ENCODE results near the gene GPER1.

Gene GPER1

DNA sequence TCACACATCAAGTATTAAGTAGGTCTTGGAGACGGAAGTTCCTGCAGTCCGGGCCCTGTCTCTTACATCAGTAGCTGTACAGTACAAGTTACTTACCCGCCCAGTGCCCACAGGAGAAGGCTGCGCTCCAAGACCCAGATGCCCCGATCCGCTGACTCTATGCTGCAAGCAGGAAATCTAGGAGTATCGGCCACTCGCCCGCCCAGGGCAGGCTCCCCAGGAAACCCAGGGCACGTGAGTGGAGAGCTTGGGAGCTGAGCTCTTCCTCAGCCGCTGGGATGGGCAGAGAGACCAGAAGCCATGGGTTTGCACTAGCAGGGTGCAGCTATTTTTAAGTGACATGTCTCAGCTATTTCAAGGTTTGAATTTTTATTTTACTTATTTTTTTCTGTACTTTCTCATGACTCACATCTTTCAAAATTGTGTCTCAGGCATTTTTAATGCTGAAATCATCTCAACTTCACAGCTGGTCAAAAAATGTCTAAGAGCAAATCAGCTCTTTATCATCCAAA, 1.9 kb upstream of the GPER1 start:
- DNase-seq (ENCODE audit: extremely low read depth, insufficient read length): no peak
- H3K27me3 ChIP-seq (replicated peaks; ENCODE audit: control insufficient read depth, insufficient read depth, low read length): no peaks in the 10 kb centered on the region
- H3K36me3 ChIP-seq (ENCODE audit: control insufficient read depth, insufficient read depth, low read length): peaks cover 2% of the 10 kb centered on the region
- H3K4me3 ChIP-seq (replicated peaks; ENCODE audit: low read depth, low read length): no peak overlapping the region
- no peak for TF ChIP-seq CTCF (IDR thresholded peaks at IDR 0.05; ENCODE audit: insufficient read depth, low read length, poor library complexity, severe bottlenecking)

DNA sequence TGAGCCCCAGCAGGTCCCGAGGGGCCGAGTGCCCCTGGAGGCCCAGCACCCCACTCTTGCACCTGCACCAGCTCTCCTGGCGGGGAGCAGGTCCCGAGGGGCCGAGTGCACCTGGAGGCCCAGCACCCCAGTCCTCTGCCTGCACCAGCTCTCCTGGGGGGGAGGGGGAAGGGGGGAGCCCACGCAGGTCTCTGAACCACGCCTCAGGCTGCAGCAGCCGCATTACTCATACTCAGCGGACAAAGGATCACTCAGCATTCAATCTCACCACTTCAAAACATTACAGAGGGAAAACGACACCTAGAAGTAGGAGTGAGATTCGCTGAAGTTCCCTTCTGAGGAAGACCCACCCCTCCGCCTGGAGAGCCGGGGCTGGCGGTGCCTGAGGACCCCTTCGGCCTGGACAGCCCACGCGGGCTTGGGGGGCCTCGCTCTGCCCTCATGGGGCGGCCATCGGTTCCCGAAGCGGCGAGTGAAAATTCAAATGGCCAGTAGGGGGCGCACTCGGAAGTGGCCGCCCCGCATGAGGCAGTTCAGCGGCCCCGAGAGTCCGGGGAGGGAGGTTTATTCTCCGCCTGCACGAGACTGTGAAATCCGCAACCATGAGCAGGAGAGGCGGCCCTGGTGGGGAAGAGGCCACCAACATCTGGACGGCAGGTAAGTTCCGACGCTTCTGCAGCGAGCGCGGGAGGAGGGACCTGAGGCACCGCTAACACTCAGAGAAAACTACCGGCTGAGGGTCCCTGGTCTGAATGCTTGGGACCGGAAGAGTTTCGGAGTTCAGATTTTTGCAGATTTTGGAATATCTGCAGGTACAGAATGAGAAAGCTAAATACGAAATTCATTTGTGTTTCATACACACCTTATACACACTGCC, 1.1 kb upstream of the GPER1 start:
- peak; percentile 87 for DNase-seq (ENCODE audit: extremely low read depth, insufficient read length)
- TF ChIP-seq CTCF (IDR thresholded peaks at IDR 0.05; ENCODE audit: insufficient read depth, low read length, poor library complexity, severe bottlenecking): peak; percentile 86
- peak overlapping the region; percentile 66 for H3K4me3 ChIP-seq (replicated peaks; ENCODE audit: low read depth, low read length)
- H3K36me3 ChIP-seq (ENCODE audit: control insufficient read depth, insufficient read depth, low read length): peaks cover 2% of the 10 kb centered on the region
- no peaks in the 10 kb centered on the region for H3K27me3 ChIP-seq (replicated peaks; ENCODE audit: control insufficient read depth, insufficient read depth, low read length)

DNA sequence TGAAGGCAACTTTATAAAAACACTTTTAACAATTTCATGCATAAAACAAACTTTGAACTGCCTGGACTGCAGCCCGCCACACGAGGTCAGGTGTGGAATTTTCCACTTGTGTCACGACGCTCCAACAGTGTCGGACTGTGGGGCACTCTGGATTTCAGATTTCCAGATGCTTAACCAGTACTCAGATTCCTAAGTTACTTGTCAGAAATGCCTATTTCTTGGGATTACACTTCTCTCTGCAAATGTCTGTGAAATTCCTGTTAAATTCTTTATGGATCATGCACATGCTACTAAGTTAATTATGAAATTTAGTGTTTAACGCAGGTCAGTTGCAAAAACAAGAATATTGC, 473 bp upstream of the GPER1 start:
- Histone ChIP-seq H3K4me3 (replicated peaks; ENCODE audit: low read depth, low read length) (peak overlapping the region; percentile 66), H3K36me3 (ENCODE audit: control insufficient read depth, insufficient read depth, low read length) (peaks cover 2% of the 10 kb centered on the region), H3K27me3 (replicated peaks; ENCODE audit: control insufficient read depth, insufficient read depth, low read length) (no peaks in the 10 kb centered on the region)
- DNase-seq (ENCODE audit: extremely low read depth, insufficient read length): no peak
- no peak for TF ChIP-seq CTCF (IDR thresholded peaks at IDR 0.05; ENCODE audit: insufficient read depth, low read length, poor library complexity, severe bottlenecking)

DNA sequence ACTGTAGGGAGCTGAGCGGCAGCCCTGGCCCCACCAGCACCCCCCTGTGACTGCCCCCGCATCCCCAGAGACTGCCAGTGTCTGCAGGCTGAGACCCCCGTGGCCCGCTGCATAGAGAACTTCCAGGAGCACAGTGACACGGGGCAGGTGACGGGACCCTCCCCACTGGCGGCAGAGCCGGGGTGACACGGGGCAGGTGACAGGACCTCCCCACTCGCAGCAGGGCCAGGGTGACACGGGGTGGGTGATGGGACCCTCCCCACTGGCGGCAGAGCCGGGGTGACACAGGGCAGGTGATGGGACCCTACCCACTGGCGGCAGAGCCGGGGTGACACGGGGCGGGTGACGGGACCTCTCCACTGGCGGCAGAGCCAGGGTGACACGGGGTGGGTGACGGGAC, 2.3 kb downstream of the GPER1 start:
- no peak for TF ChIP-seq CTCF (IDR thresholded peaks at IDR 0.05; ENCODE audit: insufficient read depth, low read length, poor library complexity, severe bottlenecking)
- H3K27me3 ChIP-seq (replicated peaks; ENCODE audit: control insufficient read depth, insufficient read depth, low read length): no peaks in the 10 kb centered on the region

DNA sequence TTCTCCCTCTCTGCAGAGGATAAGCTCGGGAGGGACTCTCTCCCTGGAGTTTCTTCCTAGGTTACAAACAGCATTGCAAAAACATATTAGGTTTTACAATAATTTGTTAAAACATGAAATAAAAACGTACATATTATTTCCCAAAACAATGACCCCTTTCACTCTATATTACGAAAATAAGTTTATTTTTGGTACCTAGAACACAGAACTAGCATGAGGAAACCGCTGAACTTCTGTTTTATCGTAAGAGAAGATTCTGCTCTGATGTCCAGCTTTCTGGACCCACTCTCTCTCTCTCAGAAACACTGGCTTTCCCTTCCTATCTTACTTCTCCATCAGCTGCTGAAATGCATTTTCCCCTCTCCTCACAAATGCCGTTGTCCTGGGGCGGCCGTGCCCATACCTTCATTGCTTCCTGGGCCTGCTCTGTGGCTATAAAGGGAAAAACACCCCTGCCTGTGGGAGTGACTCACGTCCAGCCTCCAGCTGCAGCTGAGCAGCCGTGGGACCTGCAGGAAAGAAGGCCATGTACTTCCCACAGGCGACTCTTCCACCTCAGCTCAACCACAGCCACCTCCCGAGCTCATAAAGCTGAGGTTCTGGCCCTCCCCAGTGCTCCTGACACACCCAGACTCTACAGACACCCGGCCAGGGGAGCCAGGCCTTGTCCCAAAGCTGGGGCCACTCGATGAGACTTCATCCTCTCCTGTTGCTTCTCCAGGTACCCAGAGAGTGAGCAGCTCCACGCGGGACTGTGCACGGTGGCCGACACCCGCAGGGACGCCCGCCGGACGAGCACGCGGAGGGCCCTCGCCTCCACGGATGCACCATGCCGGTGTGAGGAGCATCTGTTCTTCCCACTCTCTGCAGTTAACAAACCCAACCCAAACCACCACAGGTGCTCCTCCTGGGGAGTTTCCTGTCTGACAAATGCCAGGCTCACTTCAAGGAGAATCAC, 3.1 kb downstream of the GPER1 start:
- no peak for DNase-seq (ENCODE audit: extremely low read depth, insufficient read length)
- TF ChIP-seq CTCF (IDR thresholded peaks at IDR 0.05; ENCODE audit: insufficient read depth, low read length, poor library complexity, severe bottlenecking): no peak
- Histone ChIP-seq H3K4me3 (replicated peaks; ENCODE audit: low read depth, low read length) (no peak overlapping the region), H3K27me3 (replicated peaks; ENCODE audit: control insufficient read depth, insufficient read depth, low read length) (no peaks in the 10 kb centered on the region), H3K36me3 (ENCODE audit: control insufficient read depth, insufficient read depth, low read length) (peaks cover 5% of the 10 kb centered on the region)

More for the DNA sequence above, 2.3 kb downstream of the GPER1 start:
- no peak for DNase-seq (ENCODE audit: extremely low read depth, insufficient read length)
- no peak overlapping the region for H3K4me3 ChIP-seq (replicated peaks; ENCODE audit: low read depth, low read length)
- H3K36me3 ChIP-seq (ENCODE audit: control insufficient read depth, insufficient read depth, low read length): peaks cover 5% of the 10 kb centered on the region

All from GM06990 (cell line).